Endodermal cell (in vitro differentiated cells): ENCODE data around the gene SCN3B. TPM values are rescaled to one million over a fixed set of nuclear protein-coding genes. Genes with fewer than 3 reads are reported as not detected.

Source experiments
- DNase-seq: peaks from one replicate; pipeline ENCODE4 v3.0.0-alpha.2; 2017
- H3K27ac ChIP-seq: 2 replicates; pipeline ENCODE4 v1.5.1; 2013; ENCODE audit warnings: mild to moderate bottlenecking, low read depth, low read length, moderate library complexity
- H3K27me3 ChIP-seq: 2 replicates; pipeline ENCODE4 v1.6.1; 2013; ENCODE audit warnings: mild to moderate bottlenecking, low read length, moderate library complexity; ENCODE audit not compliant: insufficient read depth, control insufficient read depth, poor library complexity, severe bottlenecking
- H3K36me3 ChIP-seq: 2 replicates; pipeline ENCODE4 v1.7.0; 2013; ENCODE audit warnings: mild to moderate bottlenecking, low read length, moderate library complexity; ENCODE audit not compliant: control insufficient read depth, insufficient read depth
- H3K4me1 ChIP-seq: one replicate; pipeline ENCODE4 v1.7.0; 2013; ENCODE audit warnings: low read length; ENCODE audit not compliant: control insufficient read depth, insufficient read depth
- H3K4me3 ChIP-seq: 2 replicates; pipeline ENCODE4 v1.5.1; 2013; ENCODE audit warnings: mild to moderate bottlenecking, low read length, moderate library complexity
- H3K9ac ChIP-seq: 2 replicates; pipeline ENCODE4 v1.6.1; 2013; ENCODE audit warnings: mild to moderate bottlenecking, low read length, moderate library complexity; ENCODE audit not compliant: poor library complexity, severe bottlenecking; ENCODE audit errors: extremely low read depth
- H3K9me3 ChIP-seq: 2 replicates; pipeline ENCODE4 v1.6.1; 2013; ENCODE audit warnings: mild to moderate bottlenecking, low read length, moderate library complexity; ENCODE audit not compliant: control insufficient read depth
- H3K27ac Mint-ChIP-seq: 2 replicates; pipeline ENCODE4 v1.8.0; 2020; ENCODE audit warnings: mixed read lengths
- H3K27me3 Mint-ChIP-seq: 2 replicates; pipeline ENCODE4 v1.8.0; 2021; ENCODE audit warnings: mild to moderate bottlenecking, mixed read lengths; ENCODE audit not compliant: insufficient read depth
- H3K36me3 Mint-ChIP-seq: 2 replicates; pipeline ENCODE4 v1.8.0; 2020; ENCODE audit warnings: low read depth, mixed read lengths
- H3K4me1 Mint-ChIP-seq: 2 replicates; pipeline ENCODE4 v1.8.0; 2020; ENCODE audit warnings: mixed read lengths
- H3K4me3 Mint-ChIP-seq: 2 replicates; pipeline ENCODE4 v1.8.0; 2020; ENCODE audit warnings: mild to moderate bottlenecking, moderate library complexity, mixed read lengths
- H3K9me3 Mint-ChIP-seq: 2 replicates; pipeline ENCODE4 v1.8.0; 2020; ENCODE audit warnings: mild to moderate bottlenecking, mixed read lengths
- WGBS, 2 experiments: methylation state at CpG; one replicate each; pipeline versions ENCODE4 v1.1.5 to v1.1.7; 2013; ENCODE audit warnings: missing lambda C conversion rate in 2 of 2, mixed read lengths in 1 of 2; ENCODE audit not compliant: insufficient coverage in 1 of 2, insufficient read length in 1 of 2; 5-methylcytosine and 5-hydroxymethylcytosine counted together
- total RNA-seq, 2 donors: library from RNA; stranded (reverse); fragmentation: NEBNext Ultra II Directional in 1 of 2; extraction: Animal tissue kit (Norgen Biotek cat#: 25700) in 1 of 2; gene quantifications; 2 replicates in 1 of 2; 3 replicates in 1 of 2; pipeline ENCODE4 v1.2.1, GENCODE V29; 2021
- TF ChIP-seq, protein P1 (sequence below): fragments of 200-600 bp; sonication (generic); conservative IDR thresholded peaks from 2 replicates; pipeline ENCODE4 v1.5.0; 2021; ENCODE audit warnings: antibody characterized with exemption, mild to moderate bottlenecking

SCN3B gene
- total RNA-seq, 2 donors from 2014 or later, result 0.51 to 0.90 TPM

DNA sequence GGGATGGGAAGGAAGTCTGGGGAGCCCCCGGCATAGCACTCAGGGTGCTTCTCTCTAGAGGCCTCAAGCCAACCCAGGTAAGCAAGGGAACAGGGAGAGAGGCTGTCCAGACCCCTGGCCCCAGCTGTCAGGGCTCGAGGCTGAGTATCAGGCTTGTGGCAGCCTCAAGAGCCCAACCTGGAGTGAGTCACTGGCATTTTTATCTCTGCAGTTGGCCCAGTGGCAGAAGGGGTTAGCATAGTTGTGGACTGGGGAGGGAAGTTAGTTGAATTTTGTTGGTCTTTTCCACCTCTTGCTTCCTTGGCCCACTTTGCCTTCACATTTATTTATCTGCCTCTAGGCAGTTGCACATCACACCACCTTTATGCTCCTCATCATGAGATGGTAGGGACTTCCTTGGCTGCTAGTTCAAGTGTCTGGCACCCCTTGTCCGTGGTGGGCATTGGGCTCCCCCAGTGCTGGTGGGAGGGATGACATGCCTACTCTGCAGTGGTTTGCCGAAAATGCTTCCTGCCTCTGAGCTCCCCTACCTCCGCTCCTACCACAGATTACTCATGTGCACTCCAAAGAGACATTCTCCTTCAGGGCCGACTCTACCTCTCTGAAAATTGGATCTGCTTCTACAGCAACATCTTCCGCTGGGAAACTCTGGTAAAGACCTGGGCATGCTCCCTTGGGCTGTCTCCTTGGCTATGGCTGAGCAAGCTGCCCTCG, 60.1 kb downstream of the SCN3B start:
- H3K9me3 Mint-ChIP-seq, result no peaks in the 10 kb centered on the region
- 91 to 95% methylated on average over 6 to 8 of the region's 8 CpGs for WGBS, 2 experiments
- no peak for DNase-seq
- Histone ChIP-seq H3K27ac (no peak overlapping the region), H3K4me1 (no peaks in the 10 kb centered on the region), H3K9ac (no peak overlapping the region), H3K36me3 (peaks cover 84% of the 10 kb centered on the region), H3K4me3 (no peak overlapping the region), H3K9me3 (no peaks in the 10 kb centered on the region), H3K27me3 (no peaks in the 10 kb centered on the region)
- no peak overlapping the region for H3K4me3 Mint-ChIP-seq
- no peaks in the 10 kb centered on the region for H3K4me1 Mint-ChIP-seq
- TF ChIP-seq, protein P1, sequence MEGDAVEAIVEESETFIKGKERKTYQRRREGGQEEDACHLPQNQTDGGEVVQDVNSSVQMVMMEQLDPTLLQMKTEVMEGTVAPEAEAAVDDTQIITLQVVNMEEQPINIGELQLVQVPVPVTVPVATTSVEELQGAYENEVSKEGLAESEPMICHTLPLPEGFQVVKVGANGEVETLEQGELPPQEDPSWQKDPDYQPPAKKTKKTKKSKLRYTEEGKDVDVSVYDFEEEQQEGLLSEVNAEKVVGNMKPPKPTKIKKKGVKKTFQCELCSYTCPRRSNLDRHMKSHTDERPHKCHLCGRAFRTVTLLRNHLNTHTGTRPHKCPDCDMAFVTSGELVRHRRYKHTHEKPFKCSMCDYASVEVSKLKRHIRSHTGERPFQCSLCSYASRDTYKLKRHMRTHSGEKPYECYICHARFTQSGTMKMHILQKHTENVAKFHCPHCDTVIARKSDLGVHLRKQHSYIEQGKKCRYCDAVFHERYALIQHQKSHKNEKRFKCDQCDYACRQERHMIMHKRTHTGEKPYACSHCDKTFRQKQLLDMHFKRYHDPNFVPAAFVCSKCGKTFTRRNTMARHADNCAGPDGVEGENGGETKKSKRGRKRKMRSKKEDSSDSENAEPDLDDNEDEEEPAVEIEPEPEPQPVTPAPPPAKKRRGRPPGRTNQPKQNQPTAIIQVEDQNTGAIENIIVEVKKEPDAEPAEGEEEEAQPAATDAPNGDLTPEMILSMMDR, result peak; percentile 13
- H3K36me3 Mint-ChIP-seq, result peaks cover 35% of the 10 kb centered on the region
- no peak overlapping the region for H3K27ac Mint-ChIP-seq
- no peaks in the 10 kb centered on the region for H3K27me3 Mint-ChIP-seq

DNA sequence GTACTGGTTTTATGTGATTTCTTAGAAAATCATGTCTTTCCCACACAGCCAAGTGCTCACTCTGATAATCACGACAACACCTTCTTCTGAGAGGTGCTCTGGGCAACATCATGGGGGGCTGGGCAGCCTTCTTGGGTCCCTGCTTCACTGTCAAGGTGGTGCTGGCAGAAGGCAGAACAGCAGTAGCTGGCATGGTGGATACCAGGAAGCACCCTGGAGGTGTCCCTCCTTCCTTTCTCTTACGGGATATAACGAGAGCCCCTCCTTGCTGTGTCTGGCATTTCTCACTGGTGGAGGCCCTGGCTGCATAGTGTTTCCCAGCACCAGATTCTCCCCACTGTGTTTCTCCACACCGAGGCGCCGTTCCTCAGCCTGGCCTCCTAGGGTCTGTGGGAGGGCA, 60.9 kb downstream of the SCN3B start:
- H3K9ac ChIP-seq, result no peak overlapping the region
- Mint-ChIP-seq H3K27me3 (no peaks in the 10 kb centered on the region), H3K4me1 (peaks cover 1% of the 10 kb centered on the region), H3K4me3 (no peak overlapping the region), H3K27ac (no peak overlapping the region), H3K9me3 (no peaks in the 10 kb centered on the region), H3K36me3 (peaks cover 27% of the 10 kb centered on the region)
- no peak overlapping the region for H3K27ac ChIP-seq
- H3K9me3 ChIP-seq, result no peaks in the 10 kb centered on the region
- 92 to 95% methylated on average over 5 of the region's 6 CpGs for WGBS, 2 experiments
- H3K27me3 ChIP-seq, result no peaks in the 10 kb centered on the region
- DNase-seq, result no peak
- TF ChIP-seq, protein P1, result no peak
- peaks cover 1% of the 10 kb centered on the region for H3K4me1 ChIP-seq
- no peak overlapping the region for H3K4me3 ChIP-seq
- H3K36me3 ChIP-seq, result peaks cover 82% of the 10 kb centered on the region

DNA sequence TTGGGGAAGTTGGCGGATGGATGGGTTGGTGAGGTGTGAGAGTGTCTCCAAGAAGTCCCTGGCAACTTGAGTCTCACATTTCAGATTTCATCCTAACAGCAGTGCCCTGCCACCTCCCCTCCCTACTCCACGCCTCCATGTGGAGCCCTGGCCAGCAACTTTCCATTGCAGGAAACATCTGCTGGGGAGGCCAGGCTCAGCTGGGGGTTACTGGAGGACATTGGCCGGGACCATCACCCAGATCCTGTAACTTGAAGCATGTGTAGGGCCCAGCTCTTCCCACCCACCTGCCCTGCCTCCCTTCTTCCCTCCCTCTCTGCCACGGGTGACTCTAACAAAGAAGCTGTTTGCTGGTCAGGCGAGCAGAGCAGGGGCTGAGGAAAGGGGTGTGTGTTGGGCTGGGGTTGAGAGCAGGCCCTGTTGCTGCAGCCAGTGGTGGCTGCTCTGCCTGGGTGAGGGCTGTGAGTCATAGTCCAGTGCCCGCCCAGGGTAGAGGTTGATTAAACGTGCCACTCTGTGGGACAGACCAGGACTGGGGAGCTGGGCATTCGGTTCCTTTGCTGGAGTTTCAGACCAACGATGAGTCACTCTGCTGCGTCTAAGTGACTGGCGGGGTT, 64.0 kb downstream of the SCN3B start:
- no peak overlapping the region for H3K27ac ChIP-seq
- peaks cover 27% of the 10 kb centered on the region for H3K4me1 Mint-ChIP-seq
- no peak overlapping the region for H3K4me3 Mint-ChIP-seq
- H3K36me3 Mint-ChIP-seq, result peaks cover 21% of the 10 kb centered on the region
- TF ChIP-seq, protein P1, result no peak
- H3K27ac Mint-ChIP-seq, result no peak overlapping the region
- H3K27me3 ChIP-seq, result no peaks in the 10 kb centered on the region
- H3K4me1 ChIP-seq, result peaks cover 15% of the 10 kb centered on the region
- WGBS, 2 experiments, result 90 to 95% methylated on average over 5 to 10 of the region's 11 CpGs
- no peak overlapping the region for H3K4me3 ChIP-seq
- H3K36me3 ChIP-seq, result peaks cover 58% of the 10 kb centered on the region
- H3K9me3 ChIP-seq, result no peaks in the 10 kb centered on the region
- DNase-seq, result no peak
- no peaks in the 10 kb centered on the region for H3K9me3 Mint-ChIP-seq
- no peaks in the 10 kb centered on the region for H3K27me3 Mint-ChIP-seq
- no peak overlapping the region for H3K9ac ChIP-seq
